HepG2 (cell line): ENCODE results near the gene CSNK1D. TPM values are rescaled to one million over a fixed set of nuclear protein-coding genes. Genes with fewer than 3 reads are reported as not detected.

Source experiments
- ARHGAP35 ChIP-seq: sonication (generic); formaldehyde crosslinking; IDR thresholded peaks from 2 replicates; pipeline ENCODE4 v1.9.0; 2022; ENCODE audit warnings: mild to moderate bottlenecking, inconsistent platforms, moderate library complexity, missing genetic modification reagents, borderline replicate concordance
- ATF7 ChIP-seq, 2 experiments: fragments of 450-650 bp in 1 of 2; sonication (generic) in 1 of 2; formaldehyde crosslinking in 1 of 2; IDR thresholded peaks; 2 replicates each; pipeline versions ENCODE4 v1.4.0 to v1.6.1; 2016 to 2020; ENCODE audit warnings: antibody characterized with exemption in 1 of 2, mild to moderate bottlenecking in 1 of 2, missing genetic modification reagents in 1 of 2
- CENPBD1 ChIP-seq: sonication (generic); formaldehyde crosslinking; IDR thresholded peaks from 2 replicates; pipeline ENCODE4 v1.8.0; 2022; ENCODE audit warnings: missing genetic modification reagents, low read depth, mild to moderate bottlenecking, borderline replicate concordance
- GRHL1 ChIP-seq: sonication (generic); formaldehyde crosslinking; conservative IDR thresholded peaks from 2 replicates; pipeline ENCODE4 v1.8.0; 2022; ENCODE audit warnings: missing genetic modification reagents
- HNRNPLL ChIP-seq: fragments of 200-400 bp; formaldehyde crosslinking; IDR thresholded peaks from 2 replicates; pipeline ENCODE4 v1.6.1; 2017; ENCODE audit warnings: mild to moderate bottlenecking, low read depth, low read length; ENCODE audit not compliant: poor library complexity, severe bottlenecking
- HOXA3 ChIP-seq: sonication (generic); formaldehyde crosslinking; IDR thresholded peaks from 2 replicates; pipeline ENCODE4 v1.5.0; 2020; ENCODE audit warnings: missing genetic modification reagents
- LRRFIP1 ChIP-seq: sonication (generic); formaldehyde crosslinking; conservative IDR thresholded peaks from 2 replicates; pipeline ENCODE4 v1.4.0; 2020; ENCODE audit warnings: missing genetic modification reagents
- NFKBIZ ChIP-seq: IDR thresholded peaks from 2 replicates; pipeline ENCODE4 v1.6.1; 2018; ENCODE audit warnings: missing genetic modification reagents, missing compliant biosample characterization
- POLR2A ChIP-seq, 2 experiments: IDR thresholded peaks; 2 replicates each; pipeline ENCODE4 v1.6.1; 2011; ENCODE audit warnings: low read depth in 2 of 2, low read length in 2 of 2, mild to moderate bottlenecking in 1 of 2, moderate library complexity in 1 of 2; ENCODE audit not compliant: insufficient read depth in 1 of 2
- RBM39 ChIP-seq: fragments of 200-400 bp; formaldehyde crosslinking; IDR thresholded peaks from one replicate; pipeline ENCODE4 v1.6.1; 2018; ENCODE audit warnings: antibody characterized with exemption, mild to moderate bottlenecking, low read depth, low read length; ENCODE audit not compliant: poor library complexity, severe bottlenecking
- SNAPC2 ChIP-seq: sonication (generic); formaldehyde crosslinking; IDR thresholded peaks from 2 replicates; pipeline ENCODE4 v1.8.1; 2022; ENCODE audit warnings: mild to moderate bottlenecking, missing genetic modification reagents
- STAG1 ChIP-seq: sonication (generic); formaldehyde crosslinking; IDR thresholded peaks from 2 replicates; pipeline ENCODE4 v1.4.0; 2020; ENCODE audit warnings: missing genetic modification reagents
- TARDBP ChIP-seq: sonication (generic); formaldehyde crosslinking; IDR thresholded peaks from 2 replicates; pipeline ENCODE4 v1.8.0; 2022; ENCODE audit warnings: mild to moderate bottlenecking, missing genetic modification reagents
- ZBTB46 ChIP-seq: sonication (generic); formaldehyde crosslinking; IDR thresholded peaks from 2 replicates; pipeline ENCODE4 v1.4.0; 2020; ENCODE audit warnings: mild to moderate bottlenecking, missing genetic modification reagents, borderline replicate concordance
- ZFY ChIP-seq: sonication (generic); formaldehyde crosslinking; IDR thresholded peaks from 2 replicates; pipeline ENCODE4 v1.4.0; 2020; ENCODE audit warnings: missing genetic modification reagents
- ZNF136 ChIP-seq: sonication (generic); formaldehyde crosslinking; IDR thresholded peaks from 2 replicates; pipeline ENCODE4 v1.8.1; 2022; ENCODE audit warnings: low read depth, mild to moderate bottlenecking, moderate library complexity, missing genetic modification reagents
- ZNF564 ChIP-seq: sonication (generic); formaldehyde crosslinking; IDR thresholded peaks from 2 replicates; pipeline ENCODE4 v1.8.1; 2023; ENCODE audit warnings: mild to moderate bottlenecking, missing genetic modification reagents
- ZNF652 ChIP-seq: IDR thresholded peaks from 2 replicates; pipeline ENCODE4 v1.6.1; 2016; ENCODE audit warnings: low read depth, borderline replicate concordance
- ZNF747 ChIP-seq: sonication (generic); formaldehyde crosslinking; IDR thresholded peaks from 2 replicates; pipeline ENCODE4 v1.8.1; 2023; ENCODE audit warnings: missing genetic modification reagents, mild to moderate bottlenecking, borderline replicate concordance
- ZNF792 ChIP-seq: IDR thresholded peaks from 2 replicates; pipeline ENCODE4 v1.6.1; 2016
- ZNF891 ChIP-seq: sonication (generic); formaldehyde crosslinking; IDR thresholded peaks from 2 replicates; pipeline ENCODE4 v1.5.0; 2020; ENCODE audit warnings: mild to moderate bottlenecking, missing genetic modification reagents
- polyA plus RNA-seq, 8 experiments: library from polyadenylated mRNA; depleted of rRNA in 3 of 8; stranded (reverse) in 7 of 8; unstranded in 1 of 8; fragments of >200 nt; fragmentation: Illumina TruSeq in 4 of 8; extraction: Trizol in 4 of 8; gene quantifications; 2 replicates each; pipeline versions ENCODE4 v1.2.1 to v1.2.3, GENCODE V29; 2011 to 2016; ENCODE audit warnings: low read depth in 4 of 8, missing spikeins in 1 of 8, mixed read lengths in 1 of 8; ENCODE audit not compliant: insufficient read depth in 1 of 8
- total RNA-seq, 5 experiments: library from RNA; depleted of rRNA; stranded (reverse); fragments of >200 nt; fragmentation: Illumina TruSeq; extraction: Trizol; gene quantifications; 2 replicates each; pipeline ENCODE4 v1.2.3, GENCODE V29; 2016; ENCODE audit warnings: low read depth in 1 of 5
- TF ChIP-seq, protein P1 (sequence below): sonication (generic); formaldehyde crosslinking; IDR thresholded peaks from 2 replicates; pipeline ENCODE4 v1.4.0; 2020; ENCODE audit warnings: mild to moderate bottlenecking, missing genetic modification reagents
- TF ChIP-seq, protein P2 (sequence below): sonication (generic); formaldehyde crosslinking; IDR thresholded peaks from 2 replicates; pipeline ENCODE4 v1.4.0; 2020; ENCODE audit warnings: missing genetic modification reagents

CSNK1D gene
- total and polyA plus RNA-seq, 2 of the 13 experiments (the other 11 are each of a cell fraction or from before 2014, with no cell fraction given): 31.5 to 128 TPM

GRCh38 chr17:82226146-82226808 lies 47.2 kb downstream of the CSNK1D start (continued):
- TF ChIP-seq ARHGAP35 (CRISPR knock-in tag) (no peak), ZFY (CRISPR knock-in tag) (peak; percentile 7; the same call in 1 of the 2 replicates), STAG1 (CRISPR knock-in tag) (no peak), ZNF792 (no peak), ATF7 (IDR thresholded peaks at IDR 0.05) (no peak), ATF7 (CRISPR knock-in tag; IDR thresholded peaks at IDR 0.05) (peak; percentile 44; the same call in 1 of the 2 replicates), RBM39 (no peak), LRRFIP1 (no peak), NFKBIZ (CRISPR knock-in tag) (no peak), ZNF136 (CRISPR knock-in tag) (no peak), GRHL1 (CRISPR knock-in tag) (no peak), HNRNPLL (peak; percentile 3), ZNF891 (CRISPR knock-in tag) (no peak), CENPBD1 (CRISPR knock-in tag) (no peak), ZNF564 (0 out of 2 replicates have a peak, but pooled peaks have one; percentile 1), ZNF652 (CRISPR knock-in tag) (no peak), TARDBP (CRISPR knock-in tag) (no peak), POLR2A (IDR thresholded peaks at IDR 0.05; ENCODE audit: insufficient read depth in 1 of 2, low read depth in 2 of 2, low read length in 2 of 2) (no peak), HOXA3 (CRISPR knock-in tag) (no peak), ZNF747 (CRISPR knock-in tag) (no peak), ZBTB46 (0 out of 2 replicates have a peak, but pooled peaks have one; percentile 21), SNAPC2 (CRISPR knock-in tag) (no peak)
- TF ChIP-seq, protein P1, sequence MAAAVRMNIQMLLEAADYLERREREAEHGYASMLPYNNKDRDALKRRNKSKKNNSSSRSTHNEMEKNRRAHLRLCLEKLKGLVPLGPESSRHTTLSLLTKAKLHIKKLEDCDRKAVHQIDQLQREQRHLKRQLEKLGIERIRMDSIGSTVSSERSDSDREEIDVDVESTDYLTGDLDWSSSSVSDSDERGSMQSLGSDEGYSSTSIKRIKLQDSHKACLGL (CRISPR knock-in tag): peak; percentile 5; the same call in 1 of the 2 replicates
- TF ChIP-seq, protein P2, sequence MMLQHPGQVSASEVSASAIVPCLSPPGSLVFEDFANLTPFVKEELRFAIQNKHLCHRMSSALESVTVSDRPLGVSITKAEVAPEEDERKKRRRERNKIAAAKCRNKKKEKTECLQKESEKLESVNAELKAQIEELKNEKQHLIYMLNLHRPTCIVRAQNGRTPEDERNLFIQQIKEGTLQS: no peak
